AG20443 (cell line): ENCODE measurements around the gene GPC3.
"Not testable (repeated sequence)": the region's sequence is repeated elsewhere in the genome, so short reads cannot be mapped to it uniquely, and the experiment has no call there.

ENCODE experiments used
- DNase-seq: peaks from one replicate; pipeline ENCODE4 v3.0.0; 2012; ENCODE audit warnings: low spot score, mixed read lengths

Gene GPC3

DNA sequence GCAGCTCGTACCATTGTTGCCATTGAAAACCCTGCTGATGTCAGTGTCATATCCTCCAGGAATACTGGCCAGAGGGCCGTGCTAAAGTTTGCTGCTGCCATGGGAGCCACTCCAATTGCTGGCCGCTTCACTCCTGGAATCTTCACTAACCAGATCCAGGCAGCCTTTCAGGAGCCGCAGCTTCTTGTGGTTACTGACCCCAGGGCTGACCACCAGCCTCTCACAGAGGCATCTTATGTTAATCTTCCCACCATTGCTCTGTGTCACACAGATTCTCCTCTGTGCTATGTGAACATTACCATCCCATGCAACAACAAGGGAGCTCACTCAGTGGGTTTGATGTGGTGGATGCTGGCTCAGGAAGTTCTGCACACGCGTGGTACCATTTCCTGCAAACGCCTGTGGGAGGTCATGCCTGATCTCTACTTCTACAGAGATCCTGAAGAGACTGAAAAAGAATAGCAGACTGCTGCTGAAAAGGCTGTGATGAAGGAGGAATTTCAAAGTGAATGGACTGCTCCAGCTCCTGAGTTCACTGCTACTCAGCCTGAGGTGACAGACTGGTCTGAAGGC is 222.3 kb downstream of the GPC3 start:
- not testable (repeated sequence) for DNase-seq

DNA sequence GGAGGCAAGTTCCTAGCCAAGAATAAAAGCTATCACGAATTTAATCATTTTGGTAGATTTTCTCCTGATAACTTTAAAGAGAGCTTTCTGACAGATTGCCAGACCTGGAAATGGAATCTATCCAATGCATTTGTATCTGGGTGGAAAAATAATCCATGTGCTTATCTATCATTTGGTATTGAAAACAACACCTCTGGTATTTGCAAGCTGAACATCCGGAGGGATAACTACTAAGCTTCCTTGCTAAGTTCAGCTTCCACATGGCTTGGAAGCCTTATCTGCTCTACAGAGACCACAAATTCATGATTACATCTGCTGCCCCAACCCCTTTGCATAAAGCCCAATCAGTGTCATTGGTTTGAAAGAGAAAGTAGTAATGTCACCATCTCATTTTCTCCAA is 230.7 kb downstream of the GPC3 start:
- no peak for DNase-seq

- no peak for DNase-seq
These were observed 235.4 kb downstream of the GPC3 start for GRCh38 chrX:133749951-133750350.

DNA sequence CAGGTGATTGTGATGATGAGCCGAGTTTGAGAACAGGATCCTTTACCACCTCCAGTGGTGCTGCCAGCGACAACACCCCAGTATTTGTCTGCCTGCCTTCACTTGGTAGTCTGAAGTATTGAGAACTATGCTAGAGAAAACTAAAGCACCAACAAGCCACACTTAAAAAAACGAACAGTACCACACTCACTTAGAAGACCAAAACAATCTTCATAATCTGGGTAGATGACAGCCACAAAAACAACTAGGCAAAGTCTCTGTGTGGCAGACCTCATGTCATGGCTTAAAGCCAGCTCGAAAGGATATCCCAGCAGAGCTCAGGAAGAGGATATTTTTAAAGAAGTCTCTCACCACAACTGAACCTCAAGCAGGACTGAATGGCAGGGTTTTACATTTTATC is 236.0 kb downstream of the GPC3 start:
- no peak for DNase-seq

GRCh38 chrX:133747196-133747595 is 238.2 kb downstream of the GPC3 start:
- no peak for DNase-seq

GRCh38 chrX:133746593-133746992 is 238.8 kb downstream of the GPC3 start:
- DNase-seq, result no peak

DNA sequence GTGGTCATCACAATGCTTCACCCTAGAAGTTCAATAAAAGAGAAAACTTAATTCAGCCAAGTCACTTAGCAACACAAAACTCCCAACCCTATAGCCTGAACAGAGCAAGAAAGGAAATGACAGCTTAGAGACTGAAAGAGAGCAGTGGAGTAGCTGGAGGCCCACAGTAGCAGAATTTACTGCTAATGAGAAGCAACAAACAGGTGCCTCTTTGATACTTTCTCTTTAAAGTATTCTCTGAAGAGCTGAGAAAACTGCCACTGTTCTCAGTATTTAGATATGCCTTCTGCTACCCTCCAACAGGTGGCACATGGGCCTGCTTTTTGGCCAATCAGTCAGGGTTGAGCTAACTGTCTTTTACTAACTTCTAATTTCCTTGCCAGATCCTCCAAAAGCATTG is 240.0 kb downstream of the GPC3 start:
- no peak for DNase-seq

DNA sequence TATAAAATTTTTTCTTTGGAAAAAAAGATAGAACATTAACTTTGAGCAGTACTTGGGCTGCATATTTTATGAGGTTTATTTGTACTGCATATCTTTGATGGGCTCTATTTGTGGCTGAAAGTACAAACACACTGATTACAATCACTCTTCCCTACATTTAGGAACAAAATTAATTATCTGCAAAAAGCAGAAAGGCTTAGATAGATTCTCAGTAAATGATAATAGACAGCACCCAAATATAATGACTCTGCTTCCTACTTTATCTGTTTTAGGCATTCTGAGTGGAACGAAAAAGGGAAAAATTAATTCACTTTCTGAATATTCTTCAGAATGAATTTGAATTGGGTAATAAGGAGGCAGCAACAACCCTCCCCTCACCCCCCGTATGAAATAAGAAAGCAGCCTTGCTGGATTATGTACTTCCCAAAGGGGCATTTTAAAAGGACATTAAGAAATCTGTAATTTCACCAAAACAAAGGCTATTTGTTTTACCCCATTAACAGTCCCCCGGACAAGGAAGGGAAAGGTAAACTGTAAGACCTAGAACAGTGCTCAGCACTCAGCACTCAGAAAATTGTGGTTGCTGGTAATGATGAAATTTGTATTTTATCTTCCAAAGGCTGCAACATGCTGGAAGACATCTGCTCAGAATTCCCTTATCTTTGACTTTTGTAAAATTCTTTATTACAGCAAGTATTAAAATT is 242.6 kb downstream of the GPC3 start:
- no peak for DNase-seq

DNA sequence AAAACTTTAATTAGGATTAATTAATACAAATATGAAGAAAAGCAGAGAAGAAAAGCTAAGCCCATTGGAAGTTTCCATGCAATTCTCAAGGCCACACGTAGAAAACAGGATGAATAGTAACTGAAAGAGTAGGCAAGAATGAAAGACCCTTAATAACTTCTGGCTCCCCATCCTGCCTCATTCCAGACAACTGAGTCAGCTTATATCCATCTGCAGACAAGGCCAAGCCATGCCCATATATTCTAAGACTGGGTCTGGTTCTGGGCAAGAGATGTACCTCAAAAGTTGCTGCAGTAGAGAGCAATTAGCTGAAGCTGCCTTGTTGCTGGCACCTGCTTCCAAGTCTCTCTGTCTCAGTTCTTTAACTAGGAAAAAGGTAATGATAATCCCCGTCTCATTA is 244.1 kb downstream of the GPC3 start:
- no peak for DNase-seq

- no peak for DNase-seq
These were observed 258.8 kb downstream of the GPC3 start for GRCh38 chrX:133726642-133727041.

- DNase-seq, result peak; percentile 38
These were observed 259.2 kb downstream of the GPC3 start for GRCh38 chrX:133726211-133726630.

GRCh38 chrX:133723930-133724329 is 261.5 kb downstream of the GPC3 start:
- DNase-seq, result no peak

DNA sequence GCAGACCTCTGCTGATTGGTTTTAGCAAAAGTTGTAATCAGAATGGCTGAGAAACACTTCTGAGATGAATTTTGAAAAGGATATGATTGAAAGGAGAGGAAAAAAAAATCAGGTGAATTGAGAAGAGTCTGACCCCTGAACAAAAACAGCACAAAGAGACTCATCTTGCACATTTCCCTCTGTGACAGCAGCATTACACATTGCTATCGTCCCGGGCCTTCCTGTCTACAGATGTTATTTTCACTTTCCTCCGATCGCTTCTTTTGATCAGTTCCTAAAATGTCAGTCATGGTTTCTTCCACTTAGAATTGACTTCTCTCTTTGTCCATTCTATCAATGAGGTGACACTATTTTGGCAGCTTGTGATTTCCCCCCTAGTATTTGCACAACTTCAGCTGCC is 262.6 kb downstream of the GPC3 start:
- no peak for DNase-seq

DNA sequence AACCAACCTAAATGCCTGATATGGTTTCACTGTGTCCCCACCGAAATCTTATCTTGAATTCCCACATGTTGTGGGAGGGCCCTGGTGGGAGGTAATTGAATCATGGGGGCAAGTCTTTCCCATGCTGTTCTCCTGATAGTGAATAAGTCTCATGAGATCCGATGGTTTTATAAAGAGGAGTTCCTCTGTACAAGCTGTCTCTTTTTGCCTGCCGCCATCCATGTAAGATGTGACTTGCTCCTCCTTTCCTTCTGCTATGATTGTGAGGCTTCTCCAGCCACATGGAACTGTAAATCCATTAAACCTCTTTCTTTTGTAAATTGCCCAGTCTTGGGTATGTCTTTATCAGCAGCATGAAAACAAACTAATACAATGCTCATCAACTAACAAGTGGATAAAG is 265.1 kb downstream of the GPC3 start:
- not testable (repeated sequence) for DNase-seq

GRCh38 chrX:133715715-133716114 is 269.7 kb downstream of the GPC3 start:
- no peak for DNase-seq

DNA sequence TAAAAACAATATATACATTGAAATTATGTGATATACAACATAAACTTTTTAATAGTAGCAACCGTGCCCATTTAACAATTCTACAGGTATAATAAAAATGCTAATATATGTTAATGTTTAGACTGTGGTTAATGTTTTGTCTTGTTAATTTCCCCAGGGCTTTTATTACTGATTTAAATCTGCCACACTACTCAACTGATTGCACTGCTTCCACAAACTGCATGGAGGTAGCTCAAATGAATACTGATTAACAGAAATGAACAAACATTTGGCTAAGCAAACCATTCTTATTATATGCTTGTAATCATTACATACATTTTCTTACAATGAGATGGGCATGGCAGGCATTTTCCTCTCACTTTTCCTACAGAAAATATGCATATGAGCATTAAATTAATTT is 275.9 kb downstream of the GPC3 start:
- no peak for DNase-seq

GRCh38 chrX:133706890-133707289 is 278.5 kb downstream of the GPC3 start:
- DNase-seq, result no peak

- no peak for DNase-seq
These were observed 283.2 kb downstream of the GPC3 start for GRCh38 chrX:133702230-133702629.

DNA sequence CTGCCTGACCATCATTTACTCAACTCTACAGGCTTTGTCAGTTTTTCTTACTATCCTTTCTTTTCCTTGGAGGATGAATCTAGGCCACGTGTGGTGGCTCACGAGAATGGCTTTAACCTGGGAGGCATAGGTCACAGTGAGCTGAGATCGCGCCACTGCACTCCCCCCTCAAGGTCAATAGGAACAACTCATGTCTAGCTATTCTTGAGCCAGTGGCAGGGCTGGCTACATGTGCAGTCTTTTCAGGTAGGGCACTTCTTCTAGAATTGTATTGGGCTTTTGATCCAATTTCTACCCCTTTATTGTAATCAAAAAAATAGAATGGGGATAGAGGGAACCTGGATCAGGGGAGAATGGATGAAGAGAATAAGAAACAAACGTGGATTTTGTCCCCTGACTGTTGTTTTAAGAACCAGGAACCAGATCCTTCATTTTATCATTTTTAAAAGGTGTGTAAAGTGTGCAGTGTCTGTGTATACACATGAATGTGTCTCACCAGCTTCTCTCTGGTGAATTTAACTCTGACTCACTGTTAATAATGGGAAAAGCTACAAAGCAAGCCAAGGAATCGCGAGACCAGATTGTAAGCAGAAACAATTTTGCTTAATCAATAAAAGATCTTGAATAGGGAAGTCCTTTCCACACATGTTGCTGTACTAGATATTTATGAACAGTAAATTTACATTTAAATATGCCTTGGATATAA is 286.2 kb downstream of the GPC3 start:
- DNase-seq, result no peak

DNA sequence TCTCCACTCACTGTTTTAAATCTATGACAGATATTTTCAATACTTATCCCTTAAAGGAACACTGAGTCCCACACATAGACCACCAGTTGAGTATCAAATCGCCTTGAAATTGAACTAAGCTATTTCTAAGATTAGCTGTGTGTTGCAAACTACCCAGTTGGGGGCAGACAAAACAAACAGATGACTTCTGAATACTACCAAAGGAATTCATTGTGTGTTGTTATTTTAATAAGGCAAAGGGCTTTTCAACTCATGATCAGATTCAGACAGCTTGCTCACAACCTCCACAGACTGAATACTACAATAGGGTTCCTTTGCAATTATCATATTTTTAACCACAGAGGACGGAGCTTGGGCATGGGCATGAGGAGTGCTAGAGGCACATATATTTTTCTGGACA is 287.1 kb downstream of the GPC3 start:
- DNase-seq, result peak; percentile 11

DNA sequence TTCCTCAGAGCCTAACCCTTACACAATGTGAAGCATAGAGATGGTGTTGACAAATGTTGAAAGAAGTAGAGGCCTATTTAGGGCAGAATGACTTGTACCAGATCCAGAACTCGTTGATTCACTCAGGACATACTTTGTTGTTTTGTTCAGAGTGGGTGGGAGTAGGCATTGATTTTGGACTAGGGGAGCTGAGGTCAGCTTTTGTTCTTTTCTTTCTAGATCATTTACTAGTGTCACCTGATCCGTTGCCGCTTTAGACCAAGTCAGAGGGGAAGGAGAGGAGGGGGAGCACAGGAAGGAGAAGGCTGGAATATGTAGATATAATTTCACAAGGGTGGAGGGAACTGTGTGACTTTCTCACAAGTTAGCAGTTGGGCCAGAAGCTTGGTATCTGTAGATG is 287.7 kb downstream of the GPC3 start:
- no peak for DNase-seq

DNA sequence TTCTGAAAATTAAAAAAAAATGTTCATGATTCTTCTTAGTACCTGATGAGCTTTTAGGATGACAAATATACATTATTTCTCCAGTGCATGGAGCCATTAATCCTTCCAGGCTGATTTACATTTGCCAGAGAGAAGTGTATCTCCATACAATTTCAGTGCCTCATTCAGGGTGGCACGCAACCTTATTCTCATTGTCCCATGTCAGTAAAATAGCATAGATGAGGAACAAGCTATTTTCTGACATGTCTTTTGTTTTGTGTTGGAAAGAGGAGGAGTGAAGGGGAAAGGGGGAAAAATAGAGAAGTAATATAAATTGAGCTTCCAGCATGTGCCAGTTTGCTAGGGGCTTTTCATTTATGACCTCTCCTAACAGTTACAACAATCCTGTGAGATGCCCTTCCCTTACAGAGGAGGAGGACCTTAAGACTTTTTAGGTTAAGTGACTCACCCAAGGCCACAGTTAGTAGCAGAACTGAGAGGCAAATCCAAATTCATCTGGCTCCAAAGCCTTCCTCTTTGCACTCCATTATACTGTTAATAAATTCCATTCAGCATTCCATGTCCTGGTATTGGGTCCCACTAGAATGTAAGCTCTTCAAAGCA is 295.3 kb downstream of the GPC3 start:
- no peak for DNase-seq

DNA sequence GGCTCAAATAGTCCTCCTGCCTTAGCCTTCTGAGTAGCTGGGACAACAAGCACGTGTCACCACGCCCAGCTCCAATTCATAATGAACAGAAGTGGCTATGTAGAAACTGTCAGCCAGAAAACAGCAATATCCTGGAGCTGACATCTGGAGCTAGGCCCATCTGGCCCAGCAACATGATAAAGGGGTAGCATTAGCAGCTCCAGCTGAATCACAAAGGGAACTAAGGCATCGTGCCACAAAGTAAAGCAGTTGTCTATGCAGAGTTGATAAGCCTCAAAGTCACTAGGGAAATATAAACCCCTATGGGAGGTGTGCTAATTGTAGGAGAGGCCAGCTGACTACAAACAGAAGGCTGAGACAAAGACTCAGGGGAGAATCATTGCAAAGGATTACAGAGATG is 299.6 kb downstream of the GPC3 start:
- DNase-seq, result no peak
